Osteoblast (primary cell): ENCODE results near the gene STAU1. TPM values are rescaled to one million over a fixed set of nuclear protein-coding genes. Genes with fewer than 3 reads are reported as not detected.
"Not testable (repeated sequence)": the region's sequence is repeated elsewhere in the genome, so short reads cannot be mapped to it uniquely, and the experiment has no call there.

ENCODE experiments used
- DNase-seq: peaks from one replicate; pipeline ENCODE4 v3.0.0; 2011; ENCODE audit warnings: low spot score, mixed read lengths; ENCODE audit not compliant: insufficient read length; ENCODE audit errors: missing footprints
- H2AFZ ChIP-seq: 2 replicates; pipeline ENCODE4 v1.6.0; 2011; ENCODE audit warnings: mild to moderate bottlenecking, low read length
- H3K27ac ChIP-seq: 2 replicates; pipeline ENCODE4 v1.5.1; 2011; ENCODE audit warnings: mild to moderate bottlenecking, low read depth, low read length, moderate library complexity
- H3K27me3 ChIP-seq: 2 replicates; pipeline ENCODE4 v1.6.0; 2012; ENCODE audit warnings: mild to moderate bottlenecking, control low read depth, inconsistent platforms, low read length, moderate library complexity; ENCODE audit not compliant: insufficient read depth
- H3K36me3 ChIP-seq: 2 replicates; pipeline ENCODE4 v1.5.1; 2011; ENCODE audit warnings: mild to moderate bottlenecking, low read length, control low read depth, moderate library complexity; ENCODE audit not compliant: insufficient read depth
- H3K4me1 ChIP-seq: 2 replicates; pipeline ENCODE4 v1.5.1; 2011; ENCODE audit warnings: mild to moderate bottlenecking, low read length, control low read depth, moderate library complexity; ENCODE audit not compliant: insufficient read depth
- H3K4me2 ChIP-seq: 2 replicates; pipeline ENCODE4 v1.6.0; 2011; ENCODE audit warnings: mild to moderate bottlenecking, low read length; ENCODE audit not compliant: insufficient read depth
- H3K4me3 ChIP-seq: fragments of 200-600 bp; sonication (generic); 3 replicates; pipeline ENCODE4 v1.5.1; 2012; ENCODE audit warnings: mild to moderate bottlenecking, low read length, inconsistent platforms; ENCODE audit not compliant: insufficient read depth
- H3K79me2 ChIP-seq: 2 replicates; pipeline ENCODE4 v1.6.0; 2012; ENCODE audit warnings: mild to moderate bottlenecking, low read length, control low read depth, inconsistent platforms; ENCODE audit not compliant: insufficient read depth
- H3K9me3 ChIP-seq: 2 replicates; pipeline ENCODE4 v1.5.1; 2011; ENCODE audit warnings: low read depth, low read length, control low read depth
- H4K20me1 ChIP-seq: 2 replicates; pipeline ENCODE4 v1.6.0; 2012; ENCODE audit warnings: mild to moderate bottlenecking, low read length, control low read depth; ENCODE audit not compliant: insufficient read depth
- CTCF ChIP-seq: IDR thresholded peaks from 2 replicates; pipeline ENCODE4 v1.5.1; 2011; ENCODE audit warnings: mild to moderate bottlenecking, low read depth, low read length, moderate library complexity; ENCODE audit errors: extremely low read depth
- total RNA-seq: library from RNA; depleted of rRNA; stranded (reverse); fragments of >200 nt; gene quantifications from 2 replicates; pipeline ENCODE4 v1.2.3, GENCODE V29; 2012

Gene STAU1
- total RNA-seq, 1 donor, result 64.8 TPM

- Histone ChIP-seq H3K79me2 (no peaks in the 10 kb centered on the region), H3K27me3 (no peaks in the 10 kb centered on the region), H3K4me3 (no peak overlapping the region), H4K20me1 (no peaks in the 10 kb centered on the region), H3K4me2 (no peak overlapping the region), H3K27ac (no peak overlapping the region), H3K9me3 (no peaks in the 10 kb centered on the region), H3K4me1 (no peaks in the 10 kb centered on the region), H2AFZ (no peak overlapping the region), H3K36me3 (peaks cover 33% of the 10 kb centered on the region)
- no peak for TF ChIP-seq CTCF
- peak; percentile 3 for DNase-seq
Observed at GRCh38 chr20:49106328-49106727, 81.8 kb downstream of the STAU1 start.

GRCh38 chr20:49104979-49105547 lies 83.1 kb downstream of the STAU1 start:
- not testable (repeated sequence) for H3K4me3 ChIP-seq, H3K27ac ChIP-seq, H3K27me3 ChIP-seq, H3K9me3 ChIP-seq, H2AFZ ChIP-seq, H3K4me1 ChIP-seq, DNase-seq, H3K4me2 ChIP-seq, H4K20me1 ChIP-seq, H3K79me2 ChIP-seq
- peaks cover 42% of the 10 kb centered on the region for H3K36me3 ChIP-seq

DNA sequence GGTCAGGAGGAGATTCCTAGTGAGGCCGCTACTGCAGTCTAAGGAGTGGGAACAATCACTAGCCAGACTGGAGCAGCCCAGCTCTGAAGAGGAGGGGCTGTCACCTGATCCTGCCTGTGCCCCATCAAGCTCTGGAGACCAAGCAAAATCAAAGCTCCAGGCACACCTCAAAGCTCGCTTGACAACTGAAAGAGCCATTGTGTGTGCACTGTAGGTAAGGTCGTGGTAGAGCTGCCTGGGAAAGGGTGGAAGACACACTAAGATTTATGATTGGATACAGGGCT lies 83.8 kb downstream of the STAU1 start:
- Histone ChIP-seq H4K20me1 (no peaks in the 10 kb centered on the region), H3K27me3 (no peaks in the 10 kb centered on the region), H3K36me3 (peaks cover 38% of the 10 kb centered on the region), H3K4me2 (no peak overlapping the region), H3K4me3 (no peak overlapping the region), H3K27ac (no peak overlapping the region), H2AFZ (no peak overlapping the region), H3K4me1 (no peaks in the 10 kb centered on the region), H3K79me2 (peaks cover 4% of the 10 kb centered on the region), H3K9me3 (no peaks in the 10 kb centered on the region)
- no peak for TF ChIP-seq CTCF
- DNase-seq, result no peak

DNA sequence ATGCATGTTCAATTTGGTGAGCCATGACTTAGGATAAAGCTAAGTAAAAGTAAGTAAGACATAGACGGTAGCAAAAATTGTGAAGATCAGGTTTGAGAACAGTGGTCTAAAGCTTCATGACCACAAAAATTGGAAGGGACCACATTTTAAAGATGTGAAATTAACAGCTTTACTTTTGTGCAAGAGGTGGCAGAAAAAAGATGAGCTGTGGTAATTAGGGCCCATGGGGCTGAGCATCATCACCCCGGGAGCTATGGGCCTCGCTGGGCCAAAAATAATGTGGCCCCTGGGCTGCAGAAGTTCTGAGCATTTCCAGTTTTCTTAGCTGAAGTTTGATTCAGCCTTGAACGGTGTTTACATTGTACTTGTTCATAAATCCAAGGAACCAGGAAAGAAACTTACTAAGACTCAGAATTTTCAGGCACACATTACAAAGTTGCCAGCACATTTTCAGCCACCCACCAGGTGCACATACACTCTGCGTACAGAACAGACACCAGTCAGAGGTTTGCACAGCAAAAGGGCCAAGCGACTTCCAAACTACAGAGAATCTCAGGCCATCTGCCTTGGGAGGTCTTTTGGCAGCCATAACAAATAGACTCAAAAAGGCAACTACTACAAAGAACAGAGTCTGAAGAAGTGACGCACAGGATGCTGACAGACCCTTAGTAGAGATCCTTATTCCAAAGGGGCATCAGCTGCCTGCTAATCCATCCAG lies 84.3 kb downstream of the STAU1 start:
- H3K27ac ChIP-seq, result no peak overlapping the region
- H3K4me2 ChIP-seq, result no peak overlapping the region
- no peak for DNase-seq
- H2AFZ ChIP-seq, result no peak overlapping the region
- no peaks in the 10 kb centered on the region for H3K27me3 ChIP-seq
- H3K4me3 ChIP-seq, result no peak overlapping the region
- no peaks in the 10 kb centered on the region for H3K4me1 ChIP-seq
- no peaks in the 10 kb centered on the region for H3K9me3 ChIP-seq
- no peak for TF ChIP-seq CTCF
- H3K79me2 ChIP-seq, result peaks cover 7% of the 10 kb centered on the region
- peaks cover 41% of the 10 kb centered on the region for H3K36me3 ChIP-seq
- H4K20me1 ChIP-seq, result no peaks in the 10 kb centered on the region
